ENCODE measurements around the gene SLC35F4.

DNA sequence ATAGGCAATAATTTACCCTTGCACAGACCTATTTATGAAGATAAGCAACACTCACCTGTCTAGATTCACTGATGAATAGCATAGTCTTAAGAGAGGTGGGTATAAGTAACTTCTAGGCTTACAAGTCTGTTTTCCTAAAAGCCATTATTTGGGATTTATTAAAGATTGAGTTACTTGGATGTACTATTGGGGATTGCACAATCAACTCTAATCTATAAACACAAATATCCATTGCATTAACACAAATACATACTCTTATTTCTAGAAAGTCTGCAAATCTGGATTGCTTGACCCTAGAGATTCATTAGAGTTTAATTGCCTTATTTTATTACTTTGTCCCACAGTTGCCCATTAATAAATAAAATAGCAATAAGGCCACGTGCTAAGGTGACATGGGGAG lies 224.1 kb downstream of the SLC35F4 start:
- TF ChIP-seq EZH2 (optimal IDR thresholded peaks at IDR 0.05; ENCODE audit: low read depth, low read length) = no peak
- TF ChIP-seq, protein P1, sequence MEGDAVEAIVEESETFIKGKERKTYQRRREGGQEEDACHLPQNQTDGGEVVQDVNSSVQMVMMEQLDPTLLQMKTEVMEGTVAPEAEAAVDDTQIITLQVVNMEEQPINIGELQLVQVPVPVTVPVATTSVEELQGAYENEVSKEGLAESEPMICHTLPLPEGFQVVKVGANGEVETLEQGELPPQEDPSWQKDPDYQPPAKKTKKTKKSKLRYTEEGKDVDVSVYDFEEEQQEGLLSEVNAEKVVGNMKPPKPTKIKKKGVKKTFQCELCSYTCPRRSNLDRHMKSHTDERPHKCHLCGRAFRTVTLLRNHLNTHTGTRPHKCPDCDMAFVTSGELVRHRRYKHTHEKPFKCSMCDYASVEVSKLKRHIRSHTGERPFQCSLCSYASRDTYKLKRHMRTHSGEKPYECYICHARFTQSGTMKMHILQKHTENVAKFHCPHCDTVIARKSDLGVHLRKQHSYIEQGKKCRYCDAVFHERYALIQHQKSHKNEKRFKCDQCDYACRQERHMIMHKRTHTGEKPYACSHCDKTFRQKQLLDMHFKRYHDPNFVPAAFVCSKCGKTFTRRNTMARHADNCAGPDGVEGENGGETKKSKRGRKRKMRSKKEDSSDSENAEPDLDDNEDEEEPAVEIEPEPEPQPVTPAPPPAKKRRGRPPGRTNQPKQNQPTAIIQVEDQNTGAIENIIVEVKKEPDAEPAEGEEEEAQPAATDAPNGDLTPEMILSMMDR (IDR thresholded peaks at IDR 0.05; ENCODE audit: low read length) = no peak

Measured in MM.1S (cell line).